ENCODE results near the gene MTUS2. TPM values are rescaled to one million over a fixed set of nuclear protein-coding genes. Genes with fewer than 3 reads are reported as not detected.
A peak's percentile ranks its signal among the peaks of the same experiment; 100 is the strongest.

Gene MTUS2
- total and polyA plus RNA-seq, 2 experiments from 2014 or later: 0.27 to 0.38 TPM

DNA sequence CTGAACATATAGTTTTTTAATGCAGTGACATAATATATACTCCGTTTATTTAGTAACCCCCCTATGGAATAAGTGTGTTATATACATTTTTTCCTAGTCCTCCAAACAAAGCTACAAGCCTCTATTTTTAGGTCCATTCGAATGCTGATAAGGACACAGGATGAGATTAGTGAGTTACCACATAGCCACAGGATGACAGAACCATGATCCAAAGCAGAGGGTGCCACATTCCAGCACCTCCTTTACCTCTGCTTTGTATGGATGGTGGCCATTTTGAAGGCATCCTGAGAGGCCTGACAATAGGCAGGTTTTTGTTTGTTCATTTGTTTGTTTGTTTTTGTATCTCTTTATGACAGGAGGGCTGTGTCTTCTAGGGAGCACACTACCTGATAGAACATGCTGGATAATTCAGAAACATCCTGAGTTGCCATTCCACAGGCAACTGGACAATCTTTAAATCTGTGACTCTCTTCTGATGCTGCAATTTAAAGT lies 186.3 kb downstream of the MTUS2 start (continued):
- TF ChIP-seq, protein P1, sequence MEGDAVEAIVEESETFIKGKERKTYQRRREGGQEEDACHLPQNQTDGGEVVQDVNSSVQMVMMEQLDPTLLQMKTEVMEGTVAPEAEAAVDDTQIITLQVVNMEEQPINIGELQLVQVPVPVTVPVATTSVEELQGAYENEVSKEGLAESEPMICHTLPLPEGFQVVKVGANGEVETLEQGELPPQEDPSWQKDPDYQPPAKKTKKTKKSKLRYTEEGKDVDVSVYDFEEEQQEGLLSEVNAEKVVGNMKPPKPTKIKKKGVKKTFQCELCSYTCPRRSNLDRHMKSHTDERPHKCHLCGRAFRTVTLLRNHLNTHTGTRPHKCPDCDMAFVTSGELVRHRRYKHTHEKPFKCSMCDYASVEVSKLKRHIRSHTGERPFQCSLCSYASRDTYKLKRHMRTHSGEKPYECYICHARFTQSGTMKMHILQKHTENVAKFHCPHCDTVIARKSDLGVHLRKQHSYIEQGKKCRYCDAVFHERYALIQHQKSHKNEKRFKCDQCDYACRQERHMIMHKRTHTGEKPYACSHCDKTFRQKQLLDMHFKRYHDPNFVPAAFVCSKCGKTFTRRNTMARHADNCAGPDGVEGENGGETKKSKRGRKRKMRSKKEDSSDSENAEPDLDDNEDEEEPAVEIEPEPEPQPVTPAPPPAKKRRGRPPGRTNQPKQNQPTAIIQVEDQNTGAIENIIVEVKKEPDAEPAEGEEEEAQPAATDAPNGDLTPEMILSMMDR (conservative IDR thresholded peaks at IDR 0.05; ENCODE audit: low read depth in 2 of 2): no peak
- TF ChIP-seq POLR2AphosphoS5 (IDR thresholded peaks at IDR 0.05; ENCODE audit: low read depth) (no peak), EZH2 (IDR thresholded peaks at IDR 0.05; ENCODE audit: low read depth, unreplicated experiment) (no peak), CREB1 (CRISPR knock-in tag; IDR thresholded peaks at IDR 0.05; ENCODE audit: low read depth) (no peak)
- TF ChIP-seq, protein P2, sequence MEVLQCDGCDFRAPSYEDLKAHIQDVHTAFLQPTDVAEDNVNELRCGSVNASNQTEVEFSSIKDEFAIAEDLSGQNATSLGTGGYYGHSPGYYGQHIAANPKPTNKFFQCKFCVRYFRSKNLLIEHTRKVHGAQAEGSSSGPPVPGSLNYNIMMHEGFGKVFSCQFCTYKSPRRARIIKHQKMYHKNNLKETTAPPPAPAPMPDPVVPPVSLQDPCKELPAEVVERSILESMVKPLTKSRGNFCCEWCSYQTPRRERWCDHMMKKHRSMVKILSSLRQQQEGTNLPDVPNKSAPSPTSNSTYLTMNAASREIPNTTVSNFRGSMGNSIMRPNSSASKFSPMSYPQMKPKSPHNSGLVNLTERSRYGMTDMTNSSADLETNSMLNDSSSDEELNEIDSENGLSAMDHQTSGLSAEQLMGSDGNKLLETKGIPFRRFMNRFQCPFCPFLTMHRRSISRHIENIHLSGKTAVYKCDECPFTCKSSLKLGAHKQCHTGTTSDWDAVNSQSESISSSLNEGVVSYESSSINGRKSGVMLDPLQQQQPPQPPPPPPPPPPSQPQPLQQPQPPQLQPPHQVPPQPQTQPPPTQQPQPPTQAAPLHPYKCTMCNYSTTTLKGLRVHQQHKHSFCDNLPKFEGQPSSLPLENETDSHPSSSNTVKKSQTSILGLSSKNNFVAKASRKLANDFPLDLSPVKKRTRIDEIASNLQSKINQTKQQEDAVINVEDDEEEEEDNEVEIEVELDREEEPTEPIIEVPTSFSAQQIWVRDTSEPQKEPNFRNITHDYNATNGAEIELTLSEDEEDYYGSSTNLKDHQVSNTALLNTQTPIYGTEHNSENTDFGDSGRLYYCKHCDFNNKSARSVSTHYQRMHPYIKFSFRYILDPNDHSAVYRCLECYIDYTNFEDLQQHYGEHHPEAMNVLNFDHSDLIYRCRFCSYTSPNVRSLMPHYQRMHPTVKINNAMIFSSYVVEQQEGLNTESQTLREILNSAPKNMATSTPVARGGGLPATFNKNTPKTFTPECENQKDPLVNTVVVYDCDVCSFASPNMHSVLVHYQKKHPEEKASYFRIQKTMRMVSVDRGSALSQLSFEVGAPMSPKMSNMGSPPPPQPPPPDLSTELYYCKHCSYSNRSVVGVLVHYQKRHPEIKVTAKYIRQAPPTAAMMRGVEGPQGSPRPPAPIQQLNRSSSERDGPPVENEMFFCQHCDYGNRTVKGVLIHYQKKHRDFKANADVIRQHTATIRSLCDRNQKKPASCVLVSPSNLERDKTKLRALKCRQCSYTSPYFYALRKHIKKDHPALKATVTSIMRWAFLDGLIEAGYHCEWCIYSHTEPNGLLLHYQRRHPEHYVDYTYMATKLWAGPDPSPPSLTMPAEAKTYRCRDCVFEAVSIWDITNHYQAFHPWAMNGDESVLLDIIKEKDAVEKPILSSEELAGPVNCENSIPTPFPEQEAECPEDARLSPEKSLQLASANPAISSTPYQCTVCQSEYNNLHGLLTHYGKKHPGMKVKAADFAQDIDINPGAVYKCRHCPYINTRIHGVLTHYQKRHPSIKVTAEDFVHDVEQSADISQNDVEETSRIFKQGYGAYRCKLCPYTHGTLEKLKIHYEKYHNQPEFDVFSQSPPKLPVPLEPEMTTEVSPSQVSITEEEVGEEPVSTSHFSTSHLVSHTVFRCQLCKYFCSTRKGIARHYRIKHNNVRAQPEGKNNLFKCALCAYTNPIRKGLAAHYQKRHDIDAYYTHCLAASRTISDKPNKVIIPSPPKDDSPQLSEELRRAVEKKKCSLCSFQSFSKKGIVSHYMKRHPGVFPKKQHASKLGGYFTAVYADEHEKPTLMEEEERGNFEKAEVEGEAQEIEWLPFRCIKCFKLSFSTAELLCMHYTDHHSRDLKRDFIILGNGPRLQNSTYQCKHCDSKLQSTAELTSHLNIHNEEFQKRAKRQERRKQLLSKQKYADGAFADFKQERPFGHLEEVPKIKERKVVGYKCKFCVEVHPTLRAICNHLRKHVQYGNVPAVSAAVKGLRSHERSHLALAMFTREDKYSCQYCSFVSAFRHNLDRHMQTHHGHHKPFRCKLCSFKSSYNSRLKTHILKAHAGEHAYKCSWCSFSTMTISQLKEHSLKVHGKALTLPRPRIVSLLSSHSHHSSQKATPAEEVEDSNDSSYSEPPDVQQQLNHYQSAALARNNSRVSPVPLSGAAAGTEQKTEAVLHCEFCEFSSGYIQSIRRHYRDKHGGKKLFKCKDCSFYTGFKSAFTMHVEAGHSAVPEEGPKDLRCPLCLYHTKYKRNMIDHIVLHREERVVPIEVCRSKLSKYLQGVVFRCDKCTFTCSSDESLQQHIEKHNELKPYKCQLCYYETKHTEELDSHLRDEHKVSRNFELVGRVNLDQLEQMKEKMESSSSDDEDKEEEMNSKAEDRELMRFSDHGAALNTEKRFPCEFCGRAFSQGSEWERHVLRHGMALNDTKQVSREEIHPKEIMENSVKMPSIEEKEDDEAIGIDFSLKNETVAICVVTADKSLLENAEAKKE (CRISPR knock-in tag; IDR thresholded peaks at IDR 0.05): no peak

DNA sequence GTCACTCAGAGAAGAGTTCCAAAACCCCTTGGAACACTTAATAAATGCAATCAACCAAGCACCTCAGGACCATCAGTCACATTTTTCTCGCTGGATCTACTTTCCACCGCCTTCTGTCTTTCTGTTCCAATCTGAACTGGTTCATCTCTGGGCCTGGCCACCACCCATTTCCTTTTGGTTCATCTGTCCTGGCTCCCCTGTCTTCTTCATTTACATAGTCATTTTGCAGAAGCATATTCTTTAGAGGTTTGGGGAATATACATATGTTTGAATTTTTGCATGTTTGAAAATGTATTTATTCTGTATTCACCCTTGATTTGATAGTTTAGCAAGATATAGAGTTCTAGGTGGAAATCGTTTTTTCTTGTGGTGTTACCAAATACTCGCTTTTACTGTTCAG lies 188.2 kb downstream of the MTUS2 start:
- no peak overlapping the region for H3K27ac ChIP-seq (ENCODE audit: low read depth)
- peak overlapping the region; percentile 35; the same call in 1 of the 2 replicates for H2AFZ ChIP-seq
- no peaks in the 10 kb centered on the region for H3K36me3 ChIP-seq (ENCODE audit: insufficient read depth)
- H3K4me3 ChIP-seq: no peak overlapping the region
- no peaks in the 10 kb centered on the region for H3K9me3 Mint-ChIP-seq
- peaks cover 2% of the 10 kb centered on the region for H3K27me3 Mint-ChIP-seq (ENCODE audit: insufficient read depth, low read depth, poor library complexity)
- peaks cover 21% of the 10 kb centered on the region for H3K4me1 Mint-ChIP-seq
- H3K4me2 ChIP-seq: no peak overlapping the region
- ATAC-seq (no peak), DNase-seq (ENCODE audit: low spot score) (no peak)
- no peaks in the 10 kb centered on the region for H4K20me1 ChIP-seq (replicated peaks; ENCODE audit: insufficient read depth)
- H3K4me1 ChIP-seq (ENCODE audit: insufficient read depth): 0 out of 2 replicates have a peak, but pooled peaks cover 6% of the 10 kb centered on the region
- 0 out of 2 replicates have a peak overlapping the region, but pooled peaks have one; percentile 69 for H3K27ac Mint-ChIP-seq
- H3K4me3 Mint-ChIP-seq: no peak overlapping the region
- no peaks in the 10 kb centered on the region for H3K9me2 ChIP-seq (ENCODE audit: insufficient read depth)
- no peaks in the 10 kb centered on the region for H3K36me3 Mint-ChIP-seq (ENCODE audit: low read depth)
- no peaks in the 10 kb centered on the region for H3F3A ChIP-seq (replicated peaks; ENCODE audit: low read depth)
- no peaks in the 10 kb centered on the region for H3K79me2 ChIP-seq (replicated peaks; ENCODE audit: insufficient read depth)
- H3K27me3 ChIP-seq (ENCODE audit: insufficient read depth): no peaks in the 10 kb centered on the region
- TF ChIP-seq EZH2 (IDR thresholded peaks at IDR 0.05; ENCODE audit: low read depth, unreplicated experiment) (no peak), CREB1 (CRISPR knock-in tag; IDR thresholded peaks at IDR 0.05; ENCODE audit: low read depth) (no peak), ZNF114 (CRISPR knock-in tag; IDR thresholded peaks at IDR 0.05) (no peak), JUNB (IDR thresholded peaks at IDR 0.05; ENCODE audit: unreplicated experiment) (no peak), STAT1 (IDR thresholded peaks at IDR 0.05; ENCODE audit: unreplicated experiment) (no peak), ZNF331 (CRISPR knock-in tag; IDR thresholded peaks at IDR 0.05; ENCODE audit: low read depth) (no peak), EZH2phosphoT487 (IDR thresholded peaks at IDR 0.05; ENCODE audit: unreplicated experiment) (no peak)
- TF ChIP-seq, protein P1 (conservative IDR thresholded peaks at IDR 0.05; ENCODE audit: low read depth in 2 of 2): no peak
- TF ChIP-seq, protein P3, sequence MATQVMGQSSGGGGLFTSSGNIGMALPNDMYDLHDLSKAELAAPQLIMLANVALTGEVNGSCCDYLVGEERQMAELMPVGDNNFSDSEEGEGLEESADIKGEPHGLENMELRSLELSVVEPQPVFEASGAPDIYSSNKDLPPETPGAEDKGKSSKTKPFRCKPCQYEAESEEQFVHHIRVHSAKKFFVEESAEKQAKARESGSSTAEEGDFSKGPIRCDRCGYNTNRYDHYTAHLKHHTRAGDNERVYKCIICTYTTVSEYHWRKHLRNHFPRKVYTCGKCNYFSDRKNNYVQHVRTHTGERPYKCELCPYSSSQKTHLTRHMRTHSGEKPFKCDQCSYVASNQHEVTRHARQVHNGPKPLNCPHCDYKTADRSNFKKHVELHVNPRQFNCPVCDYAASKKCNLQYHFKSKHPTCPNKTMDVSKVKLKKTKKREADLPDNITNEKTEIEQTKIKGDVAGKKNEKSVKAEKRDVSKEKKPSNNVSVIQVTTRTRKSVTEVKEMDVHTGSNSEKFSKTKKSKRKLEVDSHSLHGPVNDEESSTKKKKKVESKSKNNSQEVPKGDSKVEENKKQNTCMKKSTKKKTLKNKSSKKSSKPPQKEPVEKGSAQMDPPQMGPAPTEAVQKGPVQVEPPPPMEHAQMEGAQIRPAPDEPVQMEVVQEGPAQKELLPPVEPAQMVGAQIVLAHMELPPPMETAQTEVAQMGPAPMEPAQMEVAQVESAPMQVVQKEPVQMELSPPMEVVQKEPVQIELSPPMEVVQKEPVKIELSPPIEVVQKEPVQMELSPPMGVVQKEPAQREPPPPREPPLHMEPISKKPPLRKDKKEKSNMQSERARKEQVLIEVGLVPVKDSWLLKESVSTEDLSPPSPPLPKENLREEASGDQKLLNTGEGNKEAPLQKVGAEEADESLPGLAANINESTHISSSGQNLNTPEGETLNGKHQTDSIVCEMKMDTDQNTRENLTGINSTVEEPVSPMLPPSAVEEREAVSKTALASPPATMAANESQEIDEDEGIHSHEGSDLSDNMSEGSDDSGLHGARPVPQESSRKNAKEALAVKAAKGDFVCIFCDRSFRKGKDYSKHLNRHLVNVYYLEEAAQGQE (IDR thresholded peaks at IDR 0.05; ENCODE audit: unreplicated experiment): no peak
